A549 (cell line): ENCODE measurements around the gene SRSF10. TPM values are rescaled to one million over a fixed set of nuclear protein-coding genes. Genes with fewer than 3 reads are reported as not detected.

Source experiments
- ATAC-seq, 2 experiments: fragments of 200-7000 bp in 1 of 2; fragments of >200 bp in 1 of 2; cut with Nextera tagmentation in 1 of 2; cut with Tn5 transposase in 1 of 2; 3 replicates each; pipeline versions ENCODE4 v1.8.0 to v1.9.1; 2018 to 2020; ENCODE audit warnings: mild to moderate bottlenecking in 1 of 2, moderate library complexity in 1 of 2
- CTCF ChIA-PET: fragments of 300-600 bp; sonication (Branson Sonifier 250); formaldehyde crosslinking; extraction: SDS; loops from one replicate; lab custom pipeline; 2021; ENCODE audit warnings: antibody characterized with exemption, inconsistent platforms; lab: Yijun Ruan, JAX
- POLR2A ChIA-PET: fragments of 350-600 bp; formaldehyde crosslinking; extraction: SDS; loops from one replicate; lab custom pipeline; 2021; ENCODE audit warnings: antibody characterized with exemption, inconsistent platforms; lab: Yijun Ruan, JAX
- DNase-seq, 2 experiments: peaks; one replicate each; pipeline versions ENCODE4 v3.0.0 to v3.0.0-alpha.2; 2011 to 2016; ENCODE audit warnings: low read depth in 1 of 2, low spot score in 1 of 2
- FAIRE-seq: peaks from 2 replicates; lab custom pipeline; 2011; peaks lifted over from hg19 to GRCh38; lab: Jason Lieb, UNC
- H3K27ac ChIP-seq, 2 experiments: fragments of >200 bp; sonication (Bioruptor Twin); formaldehyde crosslinking; 3 replicates each; pipeline ENCODE4 v1.5.1; 2016 to 2017
- H3K4me1 ChIP-seq: fragments of >200 bp; sonication (Bioruptor Twin); formaldehyde crosslinking; 3 replicates; pipeline ENCODE4 v1.6.1; 2016
- H3K4me2 ChIP-seq: fragments of >200 bp; sonication (Bioruptor Twin); formaldehyde crosslinking; 3 replicates; pipeline ENCODE4 v1.6.1; 2016
- H3K4me3 ChIP-seq: fragments of >200 bp; sonication (Bioruptor Twin); formaldehyde crosslinking; 3 replicates; pipeline ENCODE4 v1.5.1; 2016
- H3K9me3 ChIP-seq: fragments of >200 bp; sonication (Bioruptor Twin); formaldehyde crosslinking; 3 replicates; pipeline ENCODE4 v1.6.1; 2016
- CBX2 ChIP-seq: fragments of 200-600 bp; sonication (generic); IDR thresholded peaks from 2 replicates; pipeline ENCODE4 v1.6.1; 2016; ENCODE audit warnings: low read depth, mild to moderate bottlenecking, borderline replicate concordance
- CHD2 ChIP-seq: fragments of 150-350 bp; IDR thresholded peaks from 2 replicates; pipeline ENCODE4 v1.6.1; 2014; ENCODE audit warnings: low read length; ENCODE audit not compliant: partially characterized antibody
- CHD4 ChIP-seq: fragments of 200-600 bp; sonication (generic); IDR thresholded peaks from 2 replicates; pipeline ENCODE4 v1.6.1; 2016; ENCODE audit warnings: antibody characterized with exemption, mild to moderate bottlenecking, borderline replicate concordance
- FOSB ChIP-seq: fragments of 250-450 bp; sonication (Bioruptor Pico); IDR thresholded peaks from 2 replicates; pipeline ENCODE4 v1.5.0; 2020; ENCODE audit warnings: mild to moderate bottlenecking, moderate library complexity
- FOSL2 ChIP-seq, 2 experiments: fragments of 450-650 bp in 1 of 2; fragments of >200 bp in 1 of 2; sonication (Bioruptor Twin) in 1 of 2; formaldehyde crosslinking; IDR thresholded peaks; 2 replicates each; pipeline versions ENCODE4 v1.5.0 to v1.6.1; 2016 to 2020; ENCODE audit warnings: mild to moderate bottlenecking in 1 of 2, moderate library complexity in 1 of 2
- HEYL ChIP-seq: fragments of 250-450 bp; sonication (Bioruptor Pico); IDR thresholded peaks from 2 replicates; pipeline ENCODE4 v1.8.0; 2021; ENCODE audit warnings: mild to moderate bottlenecking, moderate library complexity
- HOXB13 ChIP-seq: fragments of 250-450 bp; sonication (Bioruptor Pico); IDR thresholded peaks from 2 replicates; pipeline ENCODE4 v1.5.0; 2020; ENCODE audit warnings: low read depth, mild to moderate bottlenecking, moderate library complexity
- HOXB5 ChIP-seq: fragments of 250-450 bp; sonication (Bioruptor Pico); IDR thresholded peaks from 2 replicates; pipeline ENCODE4 v1.5.0; 2020; ENCODE audit warnings: mild to moderate bottlenecking, moderate library complexity
- JUN ChIP-seq, 2 experiments: fragments of >200 bp; sonication (Bioruptor Twin); formaldehyde crosslinking; IDR thresholded peaks; 2 replicates in 1 of 2; 3 replicates in 1 of 2; pipeline ENCODE4 v1.6.1; 2016 to 2017
- KDM1A ChIP-seq: fragments of 200-600 bp; sonication (generic); IDR thresholded peaks from 2 replicates; pipeline ENCODE4 v1.6.1; 2016; ENCODE audit warnings: low read depth, mild to moderate bottlenecking
- POLR2AphosphoS2 ChIP-seq: conservative IDR thresholded peaks from 2 replicates; pipeline ENCODE4 v1.6.1; 2012; ENCODE audit warnings: low read length, improper control_type of control experiment, inconsistent platforms
- RARB ChIP-seq: fragments of 250-450 bp; sonication (Bioruptor Pico); IDR thresholded peaks from 2 replicates; pipeline ENCODE4 v1.8.0; 2021; ENCODE audit warnings: mild to moderate bottlenecking, moderate library complexity
- RFX5 ChIP-seq: fragments of 450-650 bp; IDR thresholded peaks from 2 replicates; pipeline ENCODE4 v1.7.1; 2014; ENCODE audit warnings: antibody characterized with exemption, mild to moderate bottlenecking, moderate library complexity
- RNF2 ChIP-seq: fragments of 200-600 bp; sonication (generic); IDR thresholded peaks from 2 replicates; pipeline ENCODE4 v1.6.1; 2016; ENCODE audit warnings: low read depth, mild to moderate bottlenecking, antibody characterized with exemption, moderate library complexity, borderline replicate concordance
- ZC3H11A ChIP-seq: fragments of 450-650 bp; IDR thresholded peaks from 2 replicates; pipeline ENCODE4 v1.6.1; 2014; ENCODE audit warnings: antibody characterized with exemption, mild to moderate bottlenecking
- ZSCAN20 ChIP-seq: fragments of 250-450 bp; sonication (Bioruptor Pico); IDR thresholded peaks from 2 replicates; pipeline ENCODE4 v1.8.0; 2022; ENCODE audit warnings: mild to moderate bottlenecking, moderate library complexity
- WGBS: methylation state at CpG from one replicate; pipeline ENCODE4 v1.1.6; 2017; ENCODE audit errors: missing lambda C conversion rate; 5-methylcytosine and 5-hydroxymethylcytosine counted together
- polyA plus RNA-seq, 4 experiments: library from polyadenylated mRNA; depleted of rRNA in 3 of 4; stranded (reverse); fragments of >200 nt; fragmentation: RNase III in 1 of 4; extraction: RNeasy Plus Mini Kit Qiagen cat#74134 plus additional on column Dnase treatment in 1 of 4; gene quantifications; 2 replicates in 3 of 4; 3 replicates in 1 of 4; pipeline ENCODE4 v1.2.3, GENCODE V29; 2011 to 2017
- TF ChIP-seq, protein P1 (sequence below): IDR thresholded peaks from 2 replicates; pipeline ENCODE4 v1.6.1; 2012
- TF ChIP-seq, protein P2 (sequence below): fragments of 250-450 bp; sonication (Bioruptor Pico); IDR thresholded peaks from 2 replicates; pipeline ENCODE4 v1.5.0; 2021; ENCODE audit warnings: mild to moderate bottlenecking, moderate library complexity, borderline replicate concordance
- TF ChIP-seq, protein P3 (sequence below): IDR thresholded peaks from 2 replicates; pipeline ENCODE4 v1.6.1; 2012
- TF ChIP-seq, protein P4 (sequence below): fragments of >200 bp; sonication (Bioruptor Twin); formaldehyde crosslinking; IDR thresholded peaks from 2 replicates; pipeline ENCODE4 v1.6.1; 2016
- TF ChIP-seq, protein P5 (sequence below): fragments of >200 bp; sonication (Bioruptor Twin); formaldehyde crosslinking; IDR thresholded peaks from 3 replicates; pipeline ENCODE4 v1.6.1; 2016
- TF ChIP-seq, protein P6 (sequence below): fragments of 250-450 bp; sonication (Bioruptor Pico); IDR thresholded peaks from 2 replicates; pipeline ENCODE4 v1.5.0; 2020; ENCODE audit warnings: low read depth, mild to moderate bottlenecking, moderate library complexity

SRSF10 gene
- polyA plus RNA-seq, 2 of the 4 experiments (the other 2 are of a cell fraction) = 141 to 180 TPM

DNA sequence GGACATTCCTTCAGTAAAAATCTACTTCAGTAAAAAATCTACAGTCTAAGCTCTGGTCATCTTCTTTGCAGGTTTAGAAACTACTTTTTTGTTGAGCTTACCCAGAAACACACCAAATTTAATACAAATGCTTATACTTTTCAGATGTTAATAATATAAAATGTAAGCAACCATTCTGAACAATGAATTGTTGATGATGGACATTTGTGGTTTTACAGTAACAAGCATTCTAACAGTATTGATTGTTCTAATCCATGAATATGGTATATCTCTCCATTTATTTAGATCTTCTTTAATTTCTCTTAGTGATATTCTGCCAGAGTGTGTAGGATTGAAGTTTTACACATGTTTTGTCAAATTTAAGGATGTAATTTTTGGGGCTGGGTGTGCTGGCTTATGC, 27.0 kb upstream of the SRSF10 start:
- POLR2A ChIA-PET = no interaction called here
- no peak for ATAC-seq
- Histone ChIP-seq H3K27ac (no peak overlapping the region), H3K9me3 (no peaks in the 10 kb centered on the region; the same call in 2 of the 3 replicates), H3K4me3 (no peak overlapping the region), H3K4me1 (peaks cover 11% of the 10 kb centered on the region; the same call in 2 of the 3 replicates), H3K4me2 (no peak overlapping the region)
- CTCF ChIA-PET = interaction anchor here (1.0 kb wide), 1 partner anchor 14 kb away, joined by 4 read pairs; no protein-coding TSS in a partner anchor
- no peak for DNase-seq
- FAIRE-seq = no peak
- TF ChIP-seq CHD2 (no peak), RNF2 (no peak), ZC3H11A (no peak), ZSCAN20 (no peak), RARB (no peak), HOXB5 (CRISPR knock-in tag) (no peak), HEYL (CRISPR knock-in tag) (no peak), KDM1A (no peak)
- TF ChIP-seq, protein P1, sequence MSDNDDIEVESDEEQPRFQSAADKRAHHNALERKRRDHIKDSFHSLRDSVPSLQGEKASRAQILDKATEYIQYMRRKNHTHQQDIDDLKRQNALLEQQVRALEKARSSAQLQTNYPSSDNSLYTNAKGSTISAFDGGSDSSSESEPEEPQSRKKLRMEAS = no peak
- TF ChIP-seq, protein P2, sequence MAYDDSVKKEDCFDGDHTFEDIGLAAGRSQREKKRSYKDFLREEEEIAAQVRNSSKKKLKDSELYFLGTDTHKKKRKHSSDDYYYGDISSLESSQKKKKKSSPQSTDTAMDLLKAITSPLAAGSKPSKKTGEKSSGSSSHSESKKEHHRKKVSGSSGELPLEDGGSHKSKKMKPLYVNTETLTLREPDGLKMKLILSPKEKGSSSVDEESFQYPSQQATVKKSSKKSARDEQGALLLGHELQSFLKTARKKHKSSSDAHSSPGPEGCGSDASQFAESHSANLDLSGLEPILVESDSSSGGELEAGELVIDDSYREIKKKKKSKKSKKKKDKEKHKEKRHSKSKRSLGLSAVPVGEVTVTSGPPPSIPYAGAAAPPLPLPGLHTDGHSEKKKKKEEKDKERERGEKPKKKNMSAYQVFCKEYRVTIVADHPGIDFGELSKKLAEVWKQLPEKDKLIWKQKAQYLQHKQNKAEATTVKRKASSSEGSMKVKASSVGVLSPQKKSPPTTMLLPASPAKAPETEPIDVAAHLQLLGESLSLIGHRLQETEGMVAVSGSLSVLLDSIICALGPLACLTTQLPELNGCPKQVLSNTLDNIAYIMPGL = no peak

DNA sequence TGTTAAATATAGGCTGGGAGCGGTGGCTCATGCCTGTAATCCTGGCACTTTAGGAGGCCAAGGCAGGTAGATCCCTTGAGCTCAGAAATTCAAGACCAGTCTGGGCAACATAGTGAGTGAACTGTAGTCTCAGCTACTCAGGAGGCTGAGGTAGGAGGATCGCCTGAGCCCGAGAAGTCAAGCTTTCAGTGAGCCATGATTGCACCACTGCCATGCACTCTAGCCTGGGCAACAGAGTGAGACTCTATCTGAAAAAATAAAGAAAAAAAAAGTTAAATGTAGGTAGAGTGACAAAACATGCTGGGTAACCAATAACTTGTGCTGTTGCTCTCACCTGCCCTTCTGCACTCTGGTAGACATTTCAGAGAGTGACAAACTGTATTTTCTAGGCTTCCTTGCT, 25.0 kb upstream of the SRSF10 start:
- Histone ChIP-seq H3K4me1 (peaks cover 11% of the 10 kb centered on the region; the same call in 2 of the 3 replicates), H3K27ac (no peak overlapping the region), H3K4me3 (no peak overlapping the region), H3K4me2 (no peak overlapping the region), H3K9me3 (no peaks in the 10 kb centered on the region; the same call in 2 of the 3 replicates)
- ATAC-seq = no peak
- no peak for DNase-seq
- no peak for FAIRE-seq
- TF ChIP-seq, protein P3, sequence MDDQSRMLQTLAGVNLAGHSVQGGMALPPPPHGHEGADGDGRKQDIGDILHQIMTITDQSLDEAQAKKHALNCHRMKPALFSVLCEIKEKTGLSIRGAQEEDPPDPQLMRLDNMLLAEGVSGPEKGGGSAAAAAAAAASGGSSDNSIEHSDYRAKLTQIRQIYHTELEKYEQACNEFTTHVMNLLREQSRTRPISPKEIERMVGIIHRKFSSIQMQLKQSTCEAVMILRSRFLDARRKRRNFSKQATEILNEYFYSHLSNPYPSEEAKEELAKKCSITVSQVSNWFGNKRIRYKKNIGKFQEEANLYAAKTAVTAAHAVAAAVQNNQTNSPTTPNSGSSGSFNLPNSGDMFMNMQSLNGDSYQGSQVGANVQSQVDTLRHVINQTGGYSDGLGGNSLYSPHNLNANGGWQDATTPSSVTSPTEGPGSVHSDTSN = no peak
- no peak for TF ChIP-seq CHD4
- no peak for TF ChIP-seq ZSCAN20
- no peak for TF ChIP-seq HOXB13 (CRISPR knock-in tag)
- TF ChIP-seq, protein P4, sequence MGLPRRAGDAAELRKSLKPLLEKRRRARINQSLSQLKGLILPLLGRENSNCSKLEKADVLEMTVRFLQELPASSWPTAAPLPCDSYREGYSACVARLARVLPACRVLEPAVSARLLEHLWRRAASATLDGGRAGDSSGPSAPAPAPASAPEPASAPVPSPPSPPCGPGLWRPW = no peak
- no peak for TF ChIP-seq CBX2
- TF ChIP-seq FOSL2 (IDR thresholded peaks at IDR 0.05) = no peak
- TF ChIP-seq FOSL2 (CRISPR knock-in tag; IDR thresholded peaks at IDR 0.05) = no peak
- TF ChIP-seq POLR2AphosphoS2 = no peak
- no peak for TF ChIP-seq RFX5
- no peak for TF ChIP-seq HEYL (CRISPR knock-in tag)
- no peak for TF ChIP-seq JUN (IDR thresholded peaks at IDR 0.05)
- WGBS = 92% methylated on average over 3 of the region's 3 CpGs
- CTCF ChIA-PET = no interaction called here
- POLR2A ChIA-PET = no interaction called here

DNA sequence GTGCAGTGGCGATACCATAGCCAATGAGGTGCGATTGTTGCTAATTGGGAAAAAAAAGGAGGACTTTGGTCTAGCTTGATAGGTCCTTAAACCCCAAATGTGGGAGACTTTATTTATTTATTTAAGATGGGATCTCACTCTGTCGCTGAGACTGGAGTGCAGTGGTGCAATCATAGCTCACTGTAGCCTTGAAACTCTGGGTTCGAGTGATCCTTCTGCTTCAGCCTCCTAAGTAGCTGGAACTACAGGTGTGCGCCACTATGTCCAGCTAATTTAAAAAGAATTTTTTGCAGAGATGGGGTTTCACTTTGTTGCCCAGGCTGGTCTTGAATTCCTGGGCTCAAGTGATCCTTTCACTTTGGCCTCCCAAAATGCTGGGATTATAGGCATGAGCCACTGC, 24.0 kb upstream of the SRSF10 start:
- ATAC-seq = no peak
- Histone ChIP-seq H3K27ac (no peak overlapping the region), H3K4me1 (peaks cover 11% of the 10 kb centered on the region; the same call in 2 of the 3 replicates), H3K9me3 (no peaks in the 10 kb centered on the region; the same call in 2 of the 3 replicates), H3K4me3 (no peak overlapping the region)
- POLR2A ChIA-PET = no interaction called here
- CTCF ChIA-PET = interaction anchor here (0.6 to 2.4 kb wide), 4 partner anchors 23 to 107 kb away, joined by 3 to 9 read pairs (median 6); partner anchors contain the start of gene SRSF10
- no peak for DNase-seq
- FAIRE-seq = no peak
- WGBS = 85% methylated on average over 5 of the region's 5 CpGs
- TF ChIP-seq ZC3H11A (no peak), RARB (no peak), FOSB (no peak), CBX2 (no peak)
- TF ChIP-seq, protein P3 = no peak
- TF ChIP-seq, protein P5, sequence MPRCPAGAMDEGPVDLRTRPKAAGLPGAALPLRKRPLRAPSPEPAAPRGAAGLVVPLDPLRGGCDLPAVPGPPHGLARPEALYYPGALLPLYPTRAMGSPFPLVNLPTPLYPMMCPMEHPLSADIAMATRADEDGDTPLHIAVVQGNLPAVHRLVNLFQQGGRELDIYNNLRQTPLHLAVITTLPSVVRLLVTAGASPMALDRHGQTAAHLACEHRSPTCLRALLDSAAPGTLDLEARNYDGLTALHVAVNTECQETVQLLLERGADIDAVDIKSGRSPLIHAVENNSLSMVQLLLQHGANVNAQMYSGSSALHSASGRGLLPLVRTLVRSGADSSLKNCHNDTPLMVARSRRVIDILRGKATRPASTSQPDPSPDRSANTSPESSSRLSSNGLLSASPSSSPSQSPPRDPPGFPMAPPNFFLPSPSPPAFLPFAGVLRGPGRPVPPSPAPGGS = no peak
- TF ChIP-seq, protein P6, sequence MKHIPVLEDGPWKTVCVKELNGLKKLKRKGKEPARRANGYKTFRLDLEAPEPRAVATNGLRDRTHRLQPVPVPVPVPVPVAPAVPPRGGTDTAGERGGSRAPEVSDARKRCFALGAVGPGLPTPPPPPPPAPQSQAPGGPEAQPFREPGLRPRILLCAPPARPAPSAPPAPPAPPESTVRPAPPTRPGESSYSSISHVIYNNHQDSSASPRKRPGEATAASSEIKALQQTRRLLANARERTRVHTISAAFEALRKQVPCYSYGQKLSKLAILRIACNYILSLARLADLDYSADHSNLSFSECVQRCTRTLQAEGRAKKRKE (CRISPR knock-in tag) = no peak
- TF ChIP-seq, all 56 proteins: peak for 0
- H3K4me2 ChIP-seq = no peak overlapping the region
